HG03135 (cell line): ENCODE results near the gene VAMP2.

Experiments
- ATAC-seq: cut with Tn5 transposase; IDR thresholded peaks from one replicate; pipeline ENCODE4 v1.9.1; 2021; ENCODE audit warnings: mild to moderate bottlenecking, moderate library complexity; ENCODE audit not compliant: unreplicated experiment

VAMP2 gene

DNA sequence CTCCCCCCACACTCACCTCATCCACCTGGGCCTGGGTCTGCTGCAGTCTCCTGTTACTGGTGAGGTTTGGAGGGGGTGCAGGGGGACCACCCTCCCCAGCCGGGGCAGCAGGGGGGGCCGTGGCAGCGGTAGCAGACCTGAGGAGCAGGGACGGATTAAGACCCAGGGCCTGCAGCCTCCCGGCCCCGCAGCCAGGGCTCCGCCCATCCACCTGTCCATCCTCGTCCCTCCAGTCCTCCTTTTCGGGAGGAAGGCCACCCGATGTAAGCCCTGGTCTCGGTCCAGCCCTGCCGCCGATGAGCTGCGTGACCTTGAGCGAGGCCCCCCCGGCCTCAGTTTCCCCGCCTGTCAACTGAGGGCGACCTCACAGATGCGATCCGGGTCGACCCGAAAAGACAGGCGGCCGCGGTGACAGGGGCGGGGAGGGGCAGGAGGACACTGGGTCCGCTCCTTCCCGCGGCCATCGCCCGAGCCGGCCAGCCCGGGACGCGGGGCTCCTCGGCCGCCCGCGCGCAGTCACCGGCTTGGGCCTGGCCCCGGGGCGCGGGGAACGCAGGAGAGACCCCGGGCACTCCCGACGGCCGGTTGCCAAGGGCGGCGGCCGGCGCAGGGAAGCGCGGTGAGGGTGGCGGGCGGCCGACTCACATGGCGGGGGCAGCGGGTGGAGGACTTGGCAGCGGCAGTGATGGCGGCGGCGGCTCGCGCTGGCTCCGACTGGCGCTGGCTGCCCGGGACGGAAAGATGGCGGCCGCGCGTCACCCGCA, at the start of gene VAMP2:
TSS of gene VAMP2 (minus strand) at position 716 of the 764 bp plus-strand sequence. CDS start at position 647, 69 bp downstream.
- peak; percentile 50 for ATAC-seq

DNA sequence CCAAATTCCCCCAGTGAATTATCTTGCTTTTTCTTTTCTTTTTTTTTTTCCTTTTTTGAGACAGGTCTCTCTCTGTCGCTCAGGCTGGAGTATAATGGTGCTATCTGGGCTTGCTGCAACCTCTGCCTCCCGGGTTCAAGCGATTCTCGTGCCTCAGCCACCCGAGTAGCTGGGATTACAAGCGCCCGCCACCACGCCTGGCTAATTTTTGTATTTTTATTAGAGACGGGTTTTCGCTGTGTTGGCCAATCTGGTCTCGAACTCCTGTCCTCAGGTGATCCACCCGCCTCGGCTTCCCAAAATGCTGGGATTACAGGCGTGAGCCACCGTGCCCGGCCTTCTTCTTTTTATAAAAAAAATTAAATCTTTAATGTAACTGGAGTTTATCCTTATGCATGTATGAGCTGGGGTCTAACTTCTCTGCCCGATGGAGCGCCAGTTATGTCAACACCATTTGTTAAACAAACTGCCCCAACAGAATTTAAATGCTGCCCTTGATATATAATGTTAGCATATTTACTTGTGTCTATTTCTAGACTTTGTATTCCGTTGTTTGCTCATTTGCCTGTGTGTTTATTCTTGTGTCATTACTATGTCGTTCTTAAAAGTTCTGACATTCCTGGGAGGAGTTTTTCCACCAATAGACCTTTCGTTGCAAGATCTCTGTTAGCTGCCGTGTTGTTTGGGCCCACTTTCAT, 48.2 kb upstream of the VAMP2 start:
- ATAC-seq, result no peak

- ATAC-seq, result peak; percentile 77
Observed at GRCh38 chr17:8209907-8210760, 47.4 kb upstream of the VAMP2 start, which contains the start of gene AURKB. TSS of gene AURKB (minus strand) at chr17:8210575. CDS start at chr17:8210224, 351 bp downstream.

DNA sequence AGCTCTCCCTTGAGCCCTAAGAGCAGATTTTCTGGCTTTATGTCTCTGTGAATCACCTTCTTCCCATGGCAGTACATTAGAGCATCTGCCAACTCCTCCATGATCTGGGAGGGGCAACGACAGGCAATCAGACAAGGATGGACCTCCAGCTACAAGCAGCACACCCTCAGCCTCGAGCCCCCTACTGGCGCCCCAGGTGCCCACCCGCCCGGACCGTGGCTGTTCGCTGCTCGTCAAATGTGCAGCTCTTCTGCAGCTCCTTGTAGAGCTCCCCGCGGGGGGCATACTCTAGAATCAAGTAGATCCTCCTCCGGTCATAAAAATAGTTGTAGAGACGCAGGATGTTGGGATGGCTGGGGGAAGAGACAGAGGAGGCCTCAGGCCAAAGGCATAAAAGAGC, 43.8 kb upstream of the VAMP2 start:
- no peak for ATAC-seq

DNA sequence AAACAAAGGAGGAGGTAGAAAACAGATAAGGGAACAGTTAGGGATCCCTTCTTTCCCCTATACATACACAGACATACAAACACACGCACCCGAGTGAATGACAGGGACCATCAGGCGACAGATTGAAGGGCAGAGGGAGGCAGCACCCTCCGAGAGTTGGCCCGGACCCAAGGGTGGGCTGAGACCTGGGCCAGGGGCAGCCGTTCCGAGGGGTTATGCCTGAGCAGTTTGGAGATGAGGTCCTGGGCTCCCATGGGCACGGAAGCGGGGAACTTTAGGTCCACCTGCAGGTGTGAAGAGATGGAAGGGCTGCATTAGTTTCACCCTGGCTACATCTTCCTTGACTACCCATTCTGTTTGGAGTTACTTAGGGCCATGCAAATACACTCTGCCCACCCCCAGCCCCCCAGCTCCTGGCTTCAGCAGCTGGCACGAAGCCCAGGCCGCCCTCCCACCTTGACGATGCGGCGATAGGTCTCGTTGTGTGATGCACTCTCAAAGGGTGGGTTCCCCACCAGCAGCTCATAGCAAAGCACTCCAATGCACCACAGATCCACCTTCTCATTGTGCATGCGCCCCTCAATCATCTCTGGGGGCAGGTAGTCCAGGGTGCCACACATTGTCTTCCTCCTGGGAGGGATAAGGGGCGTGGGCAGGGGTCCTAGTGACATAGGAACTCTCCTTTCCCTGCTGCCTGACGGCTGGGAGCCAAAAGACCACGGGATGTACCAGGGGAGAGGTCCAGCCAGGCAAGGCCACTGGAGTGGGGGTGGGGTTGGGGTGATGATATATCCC, 42.2 kb upstream of the VAMP2 start:
- no peak for ATAC-seq

- peak; percentile 28 for ATAC-seq
Observed at GRCh38 chr17:8192070-8192815, 29.5 kb upstream of the VAMP2 start.

- ATAC-seq, result no peak
Observed at GRCh38 chr17:8190506-8190905, 27.8 kb upstream of the VAMP2 start.

DNA sequence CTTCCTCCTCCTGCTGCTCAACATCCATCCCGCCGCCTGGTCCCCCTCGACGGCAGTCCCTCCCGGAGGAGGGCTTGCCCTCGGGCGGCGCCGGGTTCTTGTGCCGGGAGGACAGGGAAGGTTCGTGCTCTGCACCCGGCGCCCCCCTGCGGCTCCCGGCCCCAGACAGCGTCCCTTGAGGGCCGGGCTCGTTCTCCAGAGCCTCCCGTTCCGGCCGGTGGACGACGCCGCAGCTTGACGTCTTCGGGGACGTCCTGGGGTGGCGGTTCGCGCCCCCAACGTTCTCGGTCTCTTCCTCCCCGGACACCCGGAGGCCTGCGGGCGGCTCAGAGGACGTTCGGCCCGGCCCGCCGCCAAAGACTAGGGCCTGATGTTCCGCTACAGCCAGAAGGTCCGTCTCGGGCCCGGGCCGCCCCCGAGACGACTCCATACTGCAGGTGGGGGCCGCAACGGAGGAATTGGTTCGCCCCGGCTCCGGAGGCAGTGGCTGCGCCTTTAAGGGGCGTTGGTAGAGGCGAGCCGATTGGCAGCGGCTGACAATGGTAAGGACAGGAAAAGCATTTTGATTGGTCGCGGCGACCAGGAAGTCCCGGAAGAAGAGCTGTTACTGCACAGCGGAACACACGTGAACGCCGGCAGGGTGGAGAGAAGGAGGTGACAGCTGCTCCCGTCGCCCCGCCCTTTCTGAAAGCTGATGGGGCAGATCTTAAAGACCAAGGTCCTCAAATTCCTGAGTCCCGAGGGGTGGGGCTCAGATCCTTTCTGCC, 27.1 kb upstream of the VAMP2 start, which contains the start of gene BORCS6:
TSS of gene BORCS6 (minus strand) at position 470 of the 767 bp plus-strand sequence. CDS start at position 430, 40 bp downstream.
- peak; percentile 47 for ATAC-seq

GRCh38 chr17:8189041-8189710, 26.4 kb upstream of the VAMP2 start:
- peak; percentile 0 for ATAC-seq

DNA sequence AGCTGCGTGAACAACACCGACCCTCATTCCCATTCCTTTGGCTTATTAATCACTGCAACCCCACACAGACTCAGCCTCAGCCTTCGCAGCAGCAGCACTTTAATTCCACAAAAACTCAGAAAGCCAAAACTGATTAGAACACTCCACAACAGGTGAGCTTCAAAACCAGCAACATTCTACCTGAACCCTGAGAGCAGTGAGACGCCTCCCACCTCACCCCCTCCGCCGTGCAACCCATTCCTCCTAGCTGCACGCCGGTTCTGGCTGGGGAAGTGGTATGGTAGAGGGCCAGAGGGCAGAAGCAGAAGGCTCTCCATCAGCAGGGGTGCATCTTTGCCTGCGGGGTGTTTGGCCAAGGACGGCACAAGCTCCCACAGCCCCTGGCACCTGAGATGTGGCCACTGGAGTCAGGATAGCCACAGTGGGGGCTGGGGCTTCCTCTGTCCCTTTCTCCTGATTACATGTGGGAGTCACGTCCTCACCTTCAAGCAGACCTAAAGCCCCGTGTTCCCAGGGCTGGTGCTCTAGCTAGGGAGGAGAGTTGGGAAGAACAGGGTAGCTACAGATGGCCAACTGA, 25.6 kb upstream of the VAMP2 start:
- no peak for ATAC-seq

DNA sequence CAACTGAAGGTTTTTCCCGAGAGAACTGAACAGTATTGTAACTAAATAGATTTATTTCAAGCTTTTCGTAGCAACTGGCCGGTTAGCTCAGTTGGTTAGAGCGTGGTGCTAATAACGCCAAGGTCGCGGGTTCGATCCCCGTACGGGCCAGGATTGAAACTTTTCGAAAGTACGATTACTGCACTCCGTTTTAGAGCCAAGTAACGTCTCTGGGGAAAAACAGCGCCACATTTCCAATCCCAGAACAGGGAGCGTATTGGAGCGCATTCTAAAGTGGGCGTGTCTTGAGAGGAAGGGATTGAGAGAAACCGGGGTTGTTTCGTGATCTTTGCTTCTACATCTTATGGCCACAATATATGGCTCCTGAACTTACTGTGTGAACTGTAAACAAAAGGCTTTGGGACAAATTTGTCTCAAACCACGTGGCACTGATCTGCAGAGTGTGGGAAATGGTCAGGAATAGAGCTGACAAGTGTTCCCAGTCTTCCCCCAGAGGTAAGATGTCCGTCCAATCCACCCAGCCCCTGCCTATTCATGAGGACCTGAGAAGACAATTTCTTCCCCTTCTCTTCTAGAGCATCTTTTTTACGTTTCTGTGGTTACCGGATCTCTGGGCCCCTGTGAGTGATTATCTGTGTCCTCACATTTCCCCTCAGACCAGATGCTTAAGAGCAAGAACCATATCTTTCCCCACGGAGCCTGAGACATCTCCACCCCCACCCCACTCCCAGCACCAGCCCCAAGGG, 24.9 kb upstream of the VAMP2 start:
- ATAC-seq, result no peak

DNA sequence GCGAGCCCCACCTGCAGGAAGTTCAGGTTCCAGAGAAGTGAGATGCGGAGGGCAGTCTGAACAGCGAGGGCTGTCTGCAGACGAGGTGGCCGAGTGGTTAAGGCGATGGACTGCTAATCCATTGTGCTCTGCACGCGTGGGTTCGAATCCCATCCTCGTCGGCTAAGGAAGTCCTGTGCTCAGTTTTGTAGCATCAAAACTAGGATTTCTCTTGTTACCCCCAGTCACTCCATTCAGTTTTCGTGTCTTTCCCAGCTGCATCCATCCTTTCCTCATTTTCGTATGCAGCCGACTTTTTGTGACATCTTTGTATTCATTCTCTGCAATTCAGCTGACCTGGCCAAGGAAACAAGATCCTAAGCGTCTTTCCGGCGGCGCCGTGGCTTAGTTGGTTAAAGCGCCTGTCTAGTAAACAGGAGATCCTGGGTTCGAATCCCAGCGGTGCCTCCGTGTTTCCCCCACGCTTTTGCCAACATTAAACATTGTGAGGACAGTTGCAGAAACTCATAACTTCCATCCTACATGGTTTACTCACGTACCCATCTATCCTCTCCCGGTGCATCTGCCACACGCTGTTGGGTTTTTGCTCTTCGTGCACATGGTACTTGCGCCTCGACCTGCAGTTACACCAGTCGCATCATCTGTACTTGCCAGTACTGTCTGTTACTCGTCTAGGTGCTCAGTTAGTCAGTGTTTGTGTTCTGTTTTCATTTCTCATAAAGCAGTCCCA, 24.2 kb upstream of the VAMP2 start:
- ATAC-seq, result no peak

GRCh38 chr17:8186446-8186786, 23.7 kb upstream of the VAMP2 start:
- ATAC-seq, result no peak

DNA sequence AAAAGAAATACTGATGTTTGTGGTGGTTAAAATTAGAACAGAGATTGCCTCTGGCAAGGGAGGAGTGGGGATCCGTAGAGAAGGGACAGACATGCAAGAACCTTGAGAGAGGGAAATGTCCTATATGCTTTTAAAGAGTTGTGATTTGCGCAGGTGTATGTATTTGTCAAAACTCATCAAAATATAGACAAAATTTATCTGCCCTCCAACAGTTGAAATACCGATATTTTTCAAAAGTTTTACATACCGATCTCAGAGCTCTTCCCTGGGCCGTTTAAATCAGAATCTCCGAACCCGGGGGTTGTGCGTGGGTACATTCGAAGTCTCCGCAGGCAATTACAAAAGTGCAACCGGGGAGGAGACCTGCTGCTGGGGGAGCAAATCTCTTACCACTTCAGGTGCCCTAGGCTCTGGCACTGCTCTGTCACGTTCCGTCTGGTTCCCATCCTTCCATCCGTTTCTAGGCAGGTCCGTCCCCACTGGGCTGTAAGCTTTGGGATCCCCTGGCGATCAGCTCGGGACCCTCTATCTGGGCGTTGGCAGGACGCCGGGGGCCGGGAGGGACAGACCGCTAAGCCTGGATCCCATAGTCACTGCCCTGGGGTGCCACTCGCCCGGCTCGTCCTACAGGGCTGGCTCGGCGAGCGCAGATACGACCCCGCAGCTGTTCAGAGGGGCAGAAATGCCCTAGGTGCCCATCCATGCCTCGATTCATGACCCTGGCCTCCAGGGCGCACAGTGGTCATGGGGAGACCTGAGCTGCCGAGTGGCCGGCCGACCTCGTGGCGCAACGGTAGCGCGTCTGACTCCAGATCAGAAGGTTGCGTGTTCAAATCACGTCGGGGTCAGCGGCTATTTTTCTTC, 23.1 kb upstream of the VAMP2 start:
- ATAC-seq, result peak; percentile 21

DNA sequence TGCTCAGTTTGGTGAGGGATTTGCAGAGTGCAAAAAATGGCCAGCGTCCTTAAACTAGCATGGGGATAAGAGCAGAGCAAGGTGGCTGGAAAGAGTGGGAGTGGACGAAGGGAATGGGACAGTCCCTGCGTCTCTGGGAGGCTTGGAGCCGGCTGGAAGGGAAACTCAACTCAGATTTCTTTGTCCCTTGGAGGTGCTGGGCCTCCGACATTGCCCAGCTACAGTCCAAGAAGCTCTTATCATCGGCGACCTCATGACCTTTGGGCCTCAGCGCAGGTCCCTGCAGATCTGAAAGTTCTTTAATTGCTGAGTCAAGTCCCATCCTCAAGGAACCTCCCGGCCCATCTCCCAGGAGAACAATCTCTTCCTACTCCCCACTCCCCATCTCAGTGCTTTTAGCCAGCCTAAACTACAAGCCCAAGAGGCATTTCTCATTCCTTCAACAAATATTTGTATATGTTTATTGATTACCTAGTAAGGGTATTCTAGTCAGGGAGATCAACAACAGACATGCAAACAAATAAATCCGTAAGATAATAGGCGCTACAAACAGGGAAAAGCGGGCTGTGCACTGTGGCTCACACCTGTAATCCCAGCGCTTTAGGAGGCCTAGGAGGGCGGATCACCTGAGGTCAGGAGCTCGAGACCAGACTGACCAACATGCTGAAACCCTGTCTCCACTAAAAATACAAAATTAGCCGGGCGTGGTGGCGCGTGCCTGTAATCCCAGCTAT, 14.4 kb upstream of the VAMP2 start:
- no peak for ATAC-seq
